ENCODE measurements around the gene HNRNPU.

- TF ChIP-seq CTCF (IDR thresholded peaks at IDR 0.05; ENCODE audit: low read length), result no peak
- no peak for TF ChIP-seq EZH2phosphoT487 (IDR thresholded peaks at IDR 0.05; ENCODE audit: low read length)
These were observed 63.5 kb downstream of the HNRNPU start for GRCh38 chr1:244800821-244801220.

All from MM.1S (cell line).